SKM-1 treated with dmso at 0.1 percent for 144 hours (cell line): ENCODE data around the gene MIAT.

Experiments used
- DNase-seq: peaks from one replicate; lab custom pipeline; 2025; ENCODE audit not compliant: unreplicated experiment; lab: John Stamatoyannopoulos, UW

MIAT gene

GRCh38 chr22:26667140-26667539 is 9.8 kb downstream of the MIAT start:
- DNase-seq = no peak

- DNase-seq = peak; percentile 73
Observed at GRCh38 chr22:26669060-26669481, 11.7 kb downstream of the MIAT start.

GRCh38 chr22:26670459-26670858 is 13.1 kb downstream of the MIAT start:
- DNase-seq = no peak

GRCh38 chr22:26671317-26672059 is 14.1 kb downstream of the MIAT start:
- DNase-seq = peak; percentile 31

- DNase-seq = no peak
Observed at GRCh38 chr22:26672060-26672471, 14.7 kb downstream of the MIAT start.

- DNase-seq = peak; percentile 99
Observed at GRCh38 chr22:26672590-26673468, 15.4 kb downstream of the MIAT start.

- DNase-seq = no peak
Observed at GRCh38 chr22:26673486-26673885, 16.1 kb downstream of the MIAT start.

- DNase-seq = peak; percentile 11
Observed at GRCh38 chr22:26674211-26675190, 17.1 kb downstream of the MIAT start.

- DNase-seq = no peak
Observed at GRCh38 chr22:26675687-26676268, 18.4 kb downstream of the MIAT start.

- DNase-seq = no peak
Observed at GRCh38 chr22:26677217-26677616, 19.8 kb downstream of the MIAT start.

GRCh38 chr22:26679003-26679629 is 21.7 kb downstream of the MIAT start:
- DNase-seq = peak; percentile 51

GRCh38 chr22:26680485-26680884 is 23.1 kb downstream of the MIAT start:
- DNase-seq = no peak

- DNase-seq = no peak
Observed at GRCh38 chr22:26681395-26681821, 24.0 kb downstream of the MIAT start.

- DNase-seq = no peak
Observed at GRCh38 chr22:26684168-26684567, 26.8 kb downstream of the MIAT start.

GRCh38 chr22:26685601-26686000 is 28.2 kb downstream of the MIAT start:
- DNase-seq = no peak

GRCh38 chr22:26687439-26687838 is 30.1 kb downstream of the MIAT start:
- no peak for DNase-seq

- no peak for DNase-seq
Observed at GRCh38 chr22:26689513-26690301, 32.3 kb downstream of the MIAT start.

GRCh38 chr22:26690654-26691376 is 33.4 kb downstream of the MIAT start:
- no peak for DNase-seq

GRCh38 chr22:26691377-26691716 is 34.0 kb downstream of the MIAT start:
- no peak for DNase-seq
